GM19025 (cell line): Measurements from ENCODE around the gene WDFY3.

Source experiments
- ATAC-seq: cut with Tn5 transposase; IDR thresholded peaks from one replicate; pipeline ENCODE4 v1.9.1; 2021; ENCODE audit warnings: mild to moderate bottlenecking, low read depth, moderate library complexity; ENCODE audit not compliant: unreplicated experiment

WDFY3 gene

GRCh38 chr4:84644087-84644486 is 322.4 kb downstream of the WDFY3 start:
- ATAC-seq = no peak

GRCh38 chr4:84639145-84639544 is 327.3 kb downstream of the WDFY3 start:
- no peak for ATAC-seq

DNA sequence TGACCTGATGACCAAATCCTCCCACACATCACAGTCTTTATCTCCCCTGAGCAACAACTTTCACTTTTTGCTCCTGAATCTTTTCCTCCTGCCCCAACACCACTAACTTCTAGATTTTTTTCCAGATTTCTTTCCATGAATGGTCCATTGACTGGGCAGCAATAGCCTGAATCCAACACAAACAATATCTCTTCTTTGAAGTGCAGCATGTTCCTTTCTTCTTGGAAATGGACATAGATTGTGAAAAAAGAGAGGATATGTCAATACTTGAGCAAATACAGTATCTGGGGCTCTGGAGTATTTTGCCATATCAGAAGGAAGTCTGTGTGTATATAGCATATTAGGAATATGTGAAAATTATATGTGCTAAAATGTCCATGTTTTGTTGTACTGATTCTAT is 328.4 kb downstream of the WDFY3 start:
- ATAC-seq = no peak

DNA sequence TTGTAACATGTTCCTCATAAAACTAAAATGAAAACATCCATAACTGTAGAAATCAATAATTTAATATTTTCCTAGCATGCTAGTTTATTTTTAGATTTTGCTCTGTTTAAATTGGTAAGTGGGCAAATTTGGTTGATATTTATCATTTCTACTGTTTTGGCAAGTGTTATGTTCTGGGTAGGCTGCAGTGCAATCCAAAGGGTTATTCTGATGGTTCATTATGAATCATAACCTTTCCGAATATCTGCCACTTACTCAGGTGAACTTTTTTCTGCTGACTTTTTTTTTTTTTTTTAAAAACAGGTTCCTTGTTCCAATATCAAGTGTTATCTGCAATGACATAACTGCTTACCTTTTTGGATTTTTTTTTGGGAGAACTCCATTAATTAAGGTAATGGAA is 331.5 kb downstream of the WDFY3 start:
- ATAC-seq = no peak

DNA sequence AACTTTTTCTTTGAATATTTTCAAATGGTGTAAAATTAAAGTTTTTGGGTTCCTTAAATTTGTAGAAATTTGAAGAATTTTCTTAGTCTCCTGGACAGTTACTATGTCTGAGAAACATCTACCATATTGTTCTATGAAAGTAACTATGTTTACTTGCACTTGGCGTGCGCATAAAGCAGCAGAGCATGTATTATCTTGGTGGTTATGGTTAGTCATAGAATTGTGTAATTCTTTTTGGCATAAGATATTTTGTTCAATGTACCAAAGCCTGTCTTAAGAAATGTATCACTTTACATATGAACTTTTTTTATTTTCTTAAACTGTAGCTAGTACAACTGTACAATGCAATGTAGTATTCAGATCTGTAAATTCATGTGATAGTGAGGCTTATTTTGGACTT is 334.4 kb downstream of the WDFY3 start:
- no peak for ATAC-seq

DNA sequence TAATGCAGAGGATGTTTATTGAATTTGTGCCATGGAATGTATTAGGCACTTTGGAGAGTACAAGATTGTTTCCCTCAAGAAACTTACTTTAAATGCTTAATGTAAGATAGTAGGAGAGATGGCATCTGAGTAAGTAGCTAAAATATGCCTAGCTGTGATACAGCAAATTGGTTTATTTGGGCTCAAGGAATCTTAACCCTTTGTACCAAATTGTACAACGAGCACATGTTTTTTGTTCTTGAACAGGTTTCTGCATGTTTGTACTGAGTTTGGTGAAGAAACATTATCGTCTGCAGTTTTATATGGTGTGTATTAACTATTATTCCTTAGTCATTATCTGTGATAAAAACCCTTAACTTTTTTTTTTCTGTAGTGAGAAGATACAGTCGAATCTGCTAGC is 334.9 kb downstream of the WDFY3 start:
- ATAC-seq = no peak

DNA sequence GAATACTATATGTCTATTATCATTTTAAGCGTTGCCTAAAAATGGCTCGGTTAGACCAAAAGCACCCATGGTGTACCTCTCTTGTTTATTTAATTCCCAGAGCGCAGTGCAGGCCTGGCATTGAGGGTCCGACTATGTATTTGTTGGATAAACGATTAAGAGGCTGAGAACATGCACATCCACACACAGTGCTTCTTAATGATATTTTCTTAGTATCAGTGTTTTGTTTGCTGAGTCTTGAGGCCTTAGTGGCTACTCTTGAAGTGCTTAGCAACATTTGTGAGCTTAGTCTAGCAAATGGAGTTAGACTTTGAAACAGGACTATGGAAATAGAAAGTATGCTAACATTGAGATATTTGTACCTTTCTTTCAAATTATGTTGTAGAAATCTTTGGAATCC is 339.8 kb downstream of the WDFY3 start:
- no peak for ATAC-seq

- no peak for ATAC-seq
Measured at GRCh38 chr4:84623661-84624060, 342.8 kb downstream of the WDFY3 start.

DNA sequence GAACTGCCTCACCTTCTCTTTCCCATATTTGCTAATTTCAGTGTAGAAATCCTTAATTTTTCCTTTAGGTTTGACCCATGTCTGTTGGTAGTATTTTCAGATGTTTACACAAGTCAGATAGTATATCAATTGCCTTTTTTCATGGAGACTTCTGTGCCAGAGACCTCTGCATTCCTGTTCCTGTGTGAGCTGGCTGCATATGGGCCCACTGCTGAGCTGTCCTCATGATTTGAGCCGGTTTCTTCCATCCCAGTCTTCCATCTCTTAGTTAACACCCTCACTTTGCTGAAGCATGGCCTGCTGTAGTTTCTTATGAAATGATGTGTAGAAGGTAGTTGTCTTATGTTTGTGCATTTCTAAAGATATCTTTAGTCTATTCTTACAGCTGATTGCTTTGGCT is 343.5 kb downstream of the WDFY3 start:
- ATAC-seq = no peak
